Measurements from ENCODE around the gene PLG.
"Not testable (repeated sequence)": the region's sequence is repeated elsewhere in the genome, so short reads cannot be mapped to it uniquely, and the experiment has no call there.

DNA sequence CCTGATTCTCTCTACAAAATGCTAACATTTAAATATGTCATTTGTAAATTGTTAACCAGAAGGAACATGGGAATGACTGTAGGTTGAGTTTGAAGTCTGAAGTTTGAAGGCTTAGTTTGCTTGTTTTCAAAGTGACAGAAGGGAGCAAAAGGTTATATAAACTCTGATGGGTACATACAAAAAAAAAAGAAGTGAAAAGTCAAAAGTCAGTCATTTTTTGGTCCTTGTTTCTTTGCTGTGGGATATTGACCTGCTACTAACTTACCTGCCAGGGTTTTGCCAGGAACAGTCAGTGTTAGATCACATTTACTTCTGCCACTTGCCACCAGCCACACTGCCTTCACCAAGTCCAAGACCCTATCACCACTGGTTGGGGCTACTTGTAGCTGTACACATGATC, 6.9 kb downstream of the PLG start:
- TF ChIP-seq, protein P1, sequence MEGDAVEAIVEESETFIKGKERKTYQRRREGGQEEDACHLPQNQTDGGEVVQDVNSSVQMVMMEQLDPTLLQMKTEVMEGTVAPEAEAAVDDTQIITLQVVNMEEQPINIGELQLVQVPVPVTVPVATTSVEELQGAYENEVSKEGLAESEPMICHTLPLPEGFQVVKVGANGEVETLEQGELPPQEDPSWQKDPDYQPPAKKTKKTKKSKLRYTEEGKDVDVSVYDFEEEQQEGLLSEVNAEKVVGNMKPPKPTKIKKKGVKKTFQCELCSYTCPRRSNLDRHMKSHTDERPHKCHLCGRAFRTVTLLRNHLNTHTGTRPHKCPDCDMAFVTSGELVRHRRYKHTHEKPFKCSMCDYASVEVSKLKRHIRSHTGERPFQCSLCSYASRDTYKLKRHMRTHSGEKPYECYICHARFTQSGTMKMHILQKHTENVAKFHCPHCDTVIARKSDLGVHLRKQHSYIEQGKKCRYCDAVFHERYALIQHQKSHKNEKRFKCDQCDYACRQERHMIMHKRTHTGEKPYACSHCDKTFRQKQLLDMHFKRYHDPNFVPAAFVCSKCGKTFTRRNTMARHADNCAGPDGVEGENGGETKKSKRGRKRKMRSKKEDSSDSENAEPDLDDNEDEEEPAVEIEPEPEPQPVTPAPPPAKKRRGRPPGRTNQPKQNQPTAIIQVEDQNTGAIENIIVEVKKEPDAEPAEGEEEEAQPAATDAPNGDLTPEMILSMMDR (IDR thresholded peaks at IDR 0.05): not testable (repeated sequence)
- not testable (repeated sequence) for TF ChIP-seq POLR2A (IDR thresholded peaks at IDR 0.05)
